ENCODE results near the gene TMPRSS11E.

DNA sequence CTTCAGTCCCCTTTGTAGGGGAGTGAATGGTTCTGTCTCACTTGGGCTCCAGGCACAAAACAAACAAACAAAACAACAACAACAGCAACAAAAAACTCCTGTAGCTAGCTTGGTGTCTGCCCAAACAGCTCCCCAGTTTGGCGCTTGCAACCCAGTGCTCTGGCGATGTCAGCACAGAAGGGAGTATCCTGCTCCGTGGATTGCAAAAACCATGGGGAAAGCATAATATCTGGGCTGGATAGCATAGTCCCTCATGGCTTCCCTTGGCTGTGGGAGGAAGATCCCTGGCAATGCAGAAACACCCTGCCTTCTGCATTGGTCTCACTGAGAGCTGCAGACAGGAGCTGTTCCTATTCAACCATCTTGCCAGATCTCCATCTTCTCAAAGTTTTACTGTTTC is 89.1 kb downstream of the TMPRSS11E start:
- TF ChIP-seq CTCF (IDR thresholded peaks at IDR 0.05) (no peak), POLR2A (IDR thresholded peaks at IDR 0.05) (no peak)
